ENCODE results near the gene MORN1.

The MORN1 gene

DNA sequence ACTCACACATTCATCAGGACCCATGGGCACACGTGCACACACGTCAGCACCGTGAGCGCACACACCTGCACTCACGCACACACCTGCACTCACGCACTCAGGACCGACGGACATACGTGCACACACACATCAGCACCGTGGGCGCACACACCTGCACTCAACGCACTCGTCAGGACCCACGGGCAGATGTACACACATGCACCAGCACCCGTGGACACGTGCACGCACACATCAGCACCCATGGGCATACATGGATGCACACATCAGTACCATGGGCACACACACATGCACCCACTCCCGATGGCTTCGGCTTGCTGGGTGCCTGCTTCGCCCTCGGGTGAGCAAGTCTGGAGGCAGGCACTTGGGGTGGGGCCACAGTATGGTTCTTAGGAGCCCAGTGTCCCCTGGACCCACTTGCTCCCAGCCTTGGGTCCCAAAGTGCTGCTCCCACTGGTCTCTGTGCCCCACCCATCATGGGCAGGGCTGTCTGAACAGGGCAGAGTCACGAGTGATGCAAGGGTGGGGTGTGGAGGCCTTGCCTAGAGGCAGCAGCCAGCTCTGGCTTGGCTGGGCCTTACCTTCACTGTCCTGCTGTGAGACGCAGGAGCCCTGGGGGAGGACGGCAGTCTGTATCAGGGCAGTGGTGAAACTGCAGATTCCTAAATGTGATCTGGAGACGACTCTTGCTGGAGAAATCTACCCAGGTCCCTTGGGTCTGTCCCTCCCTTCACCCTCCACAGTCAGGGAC, 113.4 kb downstream of the MORN1 start:
- H3K27ac ChIP-seq = peak overlapping the region; percentile 88

GRCh38 chr1:2276803-2277580, 114.4 kb downstream of the MORN1 start:
- Histone ChIP-seq H3K4me3 (no peak overlapping the region), H3K27ac (peak overlapping the region; percentile 27), H3K9me3 (ENCODE audit: low read depth, low read length) (no peaks in the 10 kb centered on the region), H3K9ac (ENCODE audit: insufficient read length) (no peak overlapping the region), H3K36me3 (ENCODE audit: insufficient read depth, low read length) (peaks cover 7% of the 10 kb centered on the region; the same call in 1 of the 2 replicates)
- DNase-seq (ENCODE audit: low read depth, low spot score) = no peak
- TF ChIP-seq POLR2AphosphoS5 (IDR thresholded peaks at IDR 0.05; ENCODE audit: borderline replicate concordance, low read depth, low read length) (no peak), FOXP2 (optimal IDR thresholded peaks at IDR 0.05; ENCODE audit: control extremely low read depth, extremely low read length, insufficient read depth) (no peak), EZH2 (IDR thresholded peaks at IDR 0.05) (no peak)

More for the DNA sequence above, 113.4 kb downstream of the MORN1 start:
- TF ChIP-seq FOXP2 (optimal IDR thresholded peaks at IDR 0.05; ENCODE audit: control extremely low read depth, extremely low read length, insufficient read depth) = no peak
- no peak for TF ChIP-seq POLR2AphosphoS5 (IDR thresholded peaks at IDR 0.05; ENCODE audit: borderline replicate concordance, low read depth, low read length)
- no peak for TF ChIP-seq EZH2 (IDR thresholded peaks at IDR 0.05)
- Histone ChIP-seq H3K9me3 (ENCODE audit: low read depth, low read length) (no peaks in the 10 kb centered on the region), H3K36me3 (ENCODE audit: insufficient read depth, low read length) (peaks cover 7% of the 10 kb centered on the region; the same call in 1 of the 2 replicates), H3K4me3 (peak overlapping the region; percentile 65; the same call in 1 of the 2 replicates), H3K9ac (ENCODE audit: insufficient read length) (no peak overlapping the region)
- DNase-seq (ENCODE audit: low read depth, low spot score) = no peak

- Histone ChIP-seq H3K9me3 (ENCODE audit: low read depth, low read length) (no peaks in the 10 kb centered on the region), H3K36me3 (ENCODE audit: insufficient read depth, low read length) (peaks cover 7% of the 10 kb centered on the region; the same call in 1 of the 2 replicates), H3K9ac (ENCODE audit: insufficient read length) (no peak overlapping the region), H3K4me3 (no peak overlapping the region), H3K27ac (peak overlapping the region; percentile 27)
- TF ChIP-seq FOXP2 (optimal IDR thresholded peaks at IDR 0.05; ENCODE audit: control extremely low read depth, extremely low read length, insufficient read depth) (no peak), POLR2AphosphoS5 (IDR thresholded peaks at IDR 0.05; ENCODE audit: borderline replicate concordance, low read depth, low read length) (no peak), EZH2 (IDR thresholded peaks at IDR 0.05) (no peak)
- DNase-seq (ENCODE audit: low read depth, low spot score) = no peak
These were observed 115.4 kb downstream of the MORN1 start for GRCh38 chr1:2275796-2276536.

- no peak for DNase-seq (ENCODE audit: low read depth, low spot score)
- H3K4me3 ChIP-seq = no peak overlapping the region
- peaks cover 7% of the 10 kb centered on the region; the same call in 1 of the 2 replicates for H3K36me3 ChIP-seq (ENCODE audit: insufficient read depth, low read length)
- TF ChIP-seq FOXP2 (optimal IDR thresholded peaks at IDR 0.05; ENCODE audit: control extremely low read depth, extremely low read length, insufficient read depth) = no peak
- TF ChIP-seq POLR2AphosphoS5 (IDR thresholded peaks at IDR 0.05; ENCODE audit: borderline replicate concordance, low read depth, low read length) = no peak
- no peak for TF ChIP-seq EZH2 (IDR thresholded peaks at IDR 0.05)
- no peaks in the 10 kb centered on the region for H3K9me3 ChIP-seq (ENCODE audit: low read depth, low read length)
- H3K27ac ChIP-seq = peak overlapping the region; percentile 60
- H3K9ac ChIP-seq (ENCODE audit: insufficient read length) = no peak overlapping the region
These were observed 116.4 kb downstream of the MORN1 start for GRCh38 chr1:2274929-2275475.

DNA sequence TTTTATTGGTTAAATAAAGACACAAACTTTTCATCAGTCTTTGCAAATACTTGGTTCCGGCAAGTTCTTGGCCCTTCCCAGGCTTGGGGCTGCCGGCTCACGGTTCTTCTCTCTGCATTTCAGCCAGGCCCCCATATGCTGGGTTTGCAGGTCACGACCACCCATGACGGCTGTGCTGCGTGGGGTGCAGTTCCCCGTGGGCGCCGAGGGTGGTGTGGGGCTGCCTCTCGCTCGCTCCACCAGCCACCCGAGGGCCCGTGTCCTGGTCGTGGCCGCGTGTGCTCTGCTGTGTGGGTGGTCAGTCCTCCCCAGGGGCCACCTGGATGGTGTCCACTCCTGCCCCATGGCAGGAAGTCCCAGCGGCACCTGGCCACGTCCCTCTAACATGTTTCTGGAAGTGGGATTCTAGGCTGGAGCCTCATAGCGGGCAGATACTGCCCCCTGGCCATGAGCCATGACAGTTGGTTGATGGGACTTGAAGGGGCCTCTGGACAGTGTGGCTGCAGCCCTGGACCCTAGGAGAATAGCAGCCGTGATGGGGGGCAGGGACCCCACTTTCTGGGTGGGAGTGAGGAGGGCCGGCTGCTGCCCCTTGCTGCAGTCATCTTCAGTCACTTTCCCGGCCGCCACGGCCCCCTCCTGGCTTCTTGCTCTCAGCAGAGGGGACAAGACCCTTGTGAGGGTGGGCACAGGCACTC, 117.0 kb downstream of the MORN1 start:
- Histone ChIP-seq H3K27ac (peak overlapping the region; percentile 60; the same call in 1 of the 2 replicates), H3K9me3 (ENCODE audit: low read depth, low read length) (no peaks in the 10 kb centered on the region), H3K36me3 (ENCODE audit: insufficient read depth, low read length) (peaks cover 7% of the 10 kb centered on the region; the same call in 1 of the 2 replicates), H3K9ac (ENCODE audit: insufficient read length) (no peak overlapping the region), H3K4me3 (no peak overlapping the region)
- TF ChIP-seq FOXP2 (optimal IDR thresholded peaks at IDR 0.05; ENCODE audit: control extremely low read depth, extremely low read length, insufficient read depth) (no peak), POLR2AphosphoS5 (IDR thresholded peaks at IDR 0.05; ENCODE audit: borderline replicate concordance, low read depth, low read length) (no peak), EZH2 (IDR thresholded peaks at IDR 0.05) (no peak)
- DNase-seq (ENCODE audit: low read depth, low spot score) = no peak

GRCh38 chr1:2273401-2274090, 117.8 kb downstream of the MORN1 start:
- no peak for DNase-seq (ENCODE audit: low read depth, low spot score)
- Histone ChIP-seq H3K4me3 (no peak overlapping the region), H3K27ac (no peak overlapping the region), H3K9me3 (ENCODE audit: low read depth, low read length) (no peaks in the 10 kb centered on the region), H3K36me3 (ENCODE audit: insufficient read depth, low read length) (peaks cover 7% of the 10 kb centered on the region; the same call in 1 of the 2 replicates), H3K9ac (ENCODE audit: insufficient read length) (no peak overlapping the region)
- TF ChIP-seq POLR2AphosphoS5 (IDR thresholded peaks at IDR 0.05; ENCODE audit: borderline replicate concordance, low read depth, low read length) = no peak
- no peak for TF ChIP-seq EZH2 (IDR thresholded peaks at IDR 0.05)
- no peak for TF ChIP-seq FOXP2 (optimal IDR thresholded peaks at IDR 0.05; ENCODE audit: control extremely low read depth, extremely low read length, insufficient read depth)

Measured in SK-N-MC (cell line).